HuH-7 (cell line): ENCODE results near the gene GMDS.
A peak's percentile ranks its signal among the peaks of the same experiment; 100 is the strongest.

Experiments used
- DNase-seq: peaks from one replicate; pipeline ENCODE4 v3.0.0; 2011; ENCODE audit warnings: low spot score

Gene GMDS

GRCh38 chr6:1601158-1602048 is 644.0 kb downstream of the GMDS start:
- DNase-seq: no peak

- no peak for DNase-seq
These were observed 644.6 kb downstream of the GMDS start for GRCh38 chr6:1600764-1601157.

- no peak for DNase-seq
These were observed 645.2 kb downstream of the GMDS start for GRCh38 chr6:1600063-1600763.

- no peak for DNase-seq
These were observed 645.9 kb downstream of the GMDS start for GRCh38 chr6:1599469-1599868.

GRCh38 chr6:1598886-1599285 is 646.5 kb downstream of the GMDS start:
- DNase-seq: no peak

GRCh38 chr6:1598433-1598832 is 647.0 kb downstream of the GMDS start:
- DNase-seq: no peak

- no peak for DNase-seq
These were observed 647.5 kb downstream of the GMDS start for GRCh38 chr6:1597924-1598323.

GRCh38 chr6:1597121-1597744 is 648.2 kb downstream of the GMDS start:
- no peak for DNase-seq

GRCh38 chr6:1596088-1596852 is 649.1 kb downstream of the GMDS start:
- DNase-seq: peak; percentile 75

- no peak for DNase-seq
These were observed 649.9 kb downstream of the GMDS start for GRCh38 chr6:1595271-1596087.

- no peak for DNase-seq
These were observed 650.8 kb downstream of the GMDS start for GRCh38 chr6:1594445-1595200.

- DNase-seq: no peak
These were observed 651.5 kb downstream of the GMDS start for GRCh38 chr6:1593958-1594314.

- DNase-seq: no peak
These were observed 652.0 kb downstream of the GMDS start for GRCh38 chr6:1593286-1593957.

GRCh38 chr6:1592852-1593251 is 652.6 kb downstream of the GMDS start:
- DNase-seq: no peak

- DNase-seq: no peak
These were observed 653.5 kb downstream of the GMDS start for GRCh38 chr6:1591926-1592325.

- no peak for DNase-seq
These were observed 654.2 kb downstream of the GMDS start for GRCh38 chr6:1591243-1591642.

GRCh38 chr6:1590580-1590979 is 654.8 kb downstream of the GMDS start:
- no peak for DNase-seq

GRCh38 chr6:1589208-1589607 is 656.2 kb downstream of the GMDS start:
- DNase-seq: no peak

- no peak for DNase-seq
These were observed 657.4 kb downstream of the GMDS start for GRCh38 chr6:1587977-1588376.

GRCh38 chr6:1587546-1587945 is 657.9 kb downstream of the GMDS start:
- DNase-seq: no peak
